Hematopoietic multipotent progenitor cell treated with erythropoietin and hydrocortisone succinate and interleukin-3 and kit ligand, for 4 days (in vitro differentiated cells): ENCODE measurements around the gene DNAJC2.
"Not testable (repeated sequence)": the region's sequence is repeated elsewhere in the genome, so short reads cannot be mapped to it uniquely, and the experiment has no call there.

Experiments
- DNase-seq: peaks from one replicate; pipeline ENCODE4 v3.0.0-alpha.2; 2015

Gene DNAJC2

GRCh38 chr7:103264054-103264453 is 80.5 kb downstream of the DNAJC2 start:
- not testable (repeated sequence) for DNase-seq
